Rectal smooth muscle tissue (tissue), 1 donor: ENCODE results near the gene ATP1A3.
A peak's percentile ranks its signal among the peaks of the same experiment; 100 is the strongest.
"Not testable (repeated sequence)": the region's sequence is repeated elsewhere in the genome, so short reads cannot be mapped to it uniquely, and the experiment has no call there.

Experiments used
- H3K27ac ChIP-seq: one replicate; pipeline ENCODE4 v1.7.0; 2013; ENCODE audit warnings: low read depth, low read length, inconsistent platforms
- H3K27me3 ChIP-seq: one replicate; pipeline ENCODE4 v1.7.0; 2013; ENCODE audit warnings: low read length; ENCODE audit not compliant: control insufficient read depth, insufficient read depth
- H3K36me3 ChIP-seq: one replicate; pipeline ENCODE4 v1.7.0; 2013; ENCODE audit warnings: low read length; ENCODE audit not compliant: control insufficient read depth, insufficient read depth
- H3K4me1 ChIP-seq: one replicate; pipeline ENCODE4 v1.7.0; 2013; ENCODE audit warnings: low read length; ENCODE audit not compliant: control insufficient read depth, insufficient read depth
- H3K4me3 ChIP-seq: one replicate; pipeline ENCODE4 v1.7.0; 2013; ENCODE audit warnings: low read length
- H3K9ac ChIP-seq: one replicate; pipeline ENCODE4 v1.7.0; 2013; ENCODE audit warnings: low read length

The ATP1A3 gene

GRCh38 chr19:41945135-41945766 is 48.8 kb downstream of the ATP1A3 start:
- Histone ChIP-seq H3K36me3 (no peaks in the 10 kb centered on the region), H3K27ac (no peak overlapping the region), H3K4me3 (no peak overlapping the region), H3K27me3 (peaks cover 6% of the 10 kb centered on the region), H3K4me1 (no peaks in the 10 kb centered on the region), H3K9ac (no peak overlapping the region)

GRCh38 chr19:41944336-41944735 is 49.7 kb downstream of the ATP1A3 start:
- no peak overlapping the region for H3K4me3 ChIP-seq
- no peaks in the 10 kb centered on the region for H3K4me1 ChIP-seq
- H3K27me3 ChIP-seq, result peaks cover 6% of the 10 kb centered on the region
- no peaks in the 10 kb centered on the region for H3K36me3 ChIP-seq
- H3K27ac ChIP-seq, result no peak overlapping the region
- H3K9ac ChIP-seq, result no peak overlapping the region

- Histone ChIP-seq H3K4me3 (peak overlapping the region; percentile 70), H3K36me3 (no peaks in the 10 kb centered on the region), H3K27ac (no peak overlapping the region), H3K27me3 (peaks cover 6% of the 10 kb centered on the region), H3K9ac (no peak overlapping the region), H3K4me1 (no peaks in the 10 kb centered on the region)
These were observed 52.4 kb downstream of the ATP1A3 start for GRCh38 chr19:41941410-41942202.

DNA sequence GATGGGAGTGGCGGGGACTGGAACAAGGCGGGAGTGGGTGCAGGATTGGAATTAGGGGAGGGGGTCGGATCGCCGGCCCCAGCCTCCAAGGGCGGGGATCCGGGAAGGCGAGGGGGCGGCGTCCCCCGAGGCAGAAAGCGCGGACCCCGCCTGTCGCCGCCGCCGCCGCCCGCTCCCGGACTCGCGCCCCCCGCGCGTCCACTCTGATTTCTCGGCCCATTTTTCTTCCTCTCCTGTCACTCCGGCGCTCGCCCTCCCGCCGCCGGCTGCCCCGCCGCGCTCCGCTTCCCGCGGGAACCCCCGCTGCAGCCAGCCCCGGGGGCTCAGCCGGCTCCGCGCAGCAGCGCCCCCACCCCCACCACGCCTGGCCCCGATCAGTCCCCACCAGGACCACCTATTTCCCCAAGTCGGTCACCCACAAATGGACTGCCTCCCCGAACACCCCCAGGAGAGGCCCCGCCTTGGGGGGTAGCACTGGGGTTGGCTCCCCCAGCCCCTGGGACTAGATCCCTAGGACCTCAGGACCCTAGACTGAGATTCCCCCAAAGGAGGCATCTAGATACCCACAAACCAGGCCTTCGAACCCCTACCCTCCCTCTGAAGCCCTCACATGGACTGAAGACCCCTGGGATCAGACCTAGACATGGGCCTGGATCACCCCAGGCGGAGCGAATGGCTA is 53.2 kb downstream of the ATP1A3 start:
- Histone ChIP-seq H3K4me1 (no peaks in the 10 kb centered on the region), H3K27ac (no peak overlapping the region), H3K36me3 (no peaks in the 10 kb centered on the region), H3K27me3 (peaks cover 6% of the 10 kb centered on the region), H3K4me3 (peak overlapping the region; percentile 70), H3K9ac (no peak overlapping the region)

DNA sequence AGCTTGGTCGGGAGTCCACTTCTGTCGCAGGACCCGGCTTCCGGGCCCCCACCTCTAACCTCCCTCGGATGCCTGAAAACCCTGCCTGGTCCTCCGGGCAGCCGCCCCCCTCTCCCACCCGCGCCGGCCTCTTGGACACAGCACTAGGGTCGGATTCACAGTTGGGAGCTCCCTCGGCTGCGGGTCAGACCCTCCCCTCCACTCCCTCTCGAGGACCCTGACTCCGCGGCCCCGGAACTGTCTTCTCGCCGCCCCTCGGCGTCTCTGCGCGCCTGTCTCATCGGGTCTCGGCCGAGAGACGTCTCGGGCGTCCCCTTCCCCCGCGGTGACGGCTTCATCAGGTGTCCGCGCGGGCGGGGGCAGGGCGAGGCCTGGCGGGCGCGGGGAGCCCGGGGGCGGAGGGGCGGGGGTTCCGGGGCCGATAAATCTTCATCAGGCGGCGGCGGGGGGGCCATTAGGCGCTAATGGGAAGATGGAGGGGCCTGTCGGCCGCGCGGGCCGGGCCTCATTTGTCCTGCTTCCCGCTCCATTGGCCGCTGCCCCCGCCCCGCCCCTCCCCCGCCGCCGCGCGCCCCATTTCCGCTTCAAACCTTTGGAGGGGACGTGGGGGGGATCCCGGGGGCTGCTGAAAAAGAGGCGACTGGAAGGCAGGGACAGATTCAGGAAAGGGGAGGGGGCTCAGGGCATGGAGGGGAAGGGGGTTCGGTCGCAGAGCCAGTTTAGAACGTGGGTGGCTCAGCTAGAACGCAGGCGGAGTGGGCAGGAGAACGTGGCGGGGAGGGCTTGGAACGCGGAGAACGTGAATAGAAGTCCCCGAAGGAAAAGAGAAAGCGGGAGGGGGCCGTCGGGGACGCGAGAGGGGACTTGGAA is 53.9 kb downstream of the ATP1A3 start:
- Histone ChIP-seq H3K27ac (no peak overlapping the region), H3K27me3 (peaks cover 6% of the 10 kb centered on the region), H3K4me1 (no peaks in the 10 kb centered on the region), H3K4me3 (peak overlapping the region; percentile 70), H3K36me3 (no peaks in the 10 kb centered on the region), H3K9ac (no peak overlapping the region)

DNA sequence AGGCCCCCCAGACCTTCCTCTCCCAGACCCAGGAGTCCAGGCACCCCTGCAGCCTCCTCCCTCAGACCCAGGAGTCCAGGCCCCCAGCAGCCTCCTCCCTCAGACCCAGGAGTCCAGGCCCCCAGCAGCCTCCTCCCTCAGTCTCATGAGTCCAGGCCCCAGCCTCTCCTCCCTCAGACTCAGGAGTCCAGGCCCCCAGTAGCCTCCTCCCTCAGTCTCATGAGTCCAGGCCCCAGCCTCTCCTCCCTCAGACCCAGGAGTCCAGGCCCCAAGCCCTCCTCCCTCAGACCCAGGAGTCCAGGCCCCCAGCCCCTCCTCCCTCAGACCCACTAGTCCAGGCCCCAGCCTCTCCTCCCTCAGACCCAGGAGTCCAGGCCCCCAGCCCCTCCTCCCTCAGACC is 54.8 kb downstream of the ATP1A3 start:
- not testable (repeated sequence) for H3K36me3 ChIP-seq, H3K4me1 ChIP-seq, H3K27me3 ChIP-seq, H3K4me3 ChIP-seq, H3K9ac ChIP-seq, H3K27ac ChIP-seq

GRCh38 chr19:41937525-41938468 is 56.2 kb downstream of the ATP1A3 start:
- H3K27ac ChIP-seq, result no peak overlapping the region
- H3K36me3 ChIP-seq, result no peaks in the 10 kb centered on the region
- H3K4me1 ChIP-seq, result no peaks in the 10 kb centered on the region
- peaks cover 9% of the 10 kb centered on the region for H3K27me3 ChIP-seq
- no peak overlapping the region for H3K4me3 ChIP-seq
- no peak overlapping the region for H3K9ac ChIP-seq

DNA sequence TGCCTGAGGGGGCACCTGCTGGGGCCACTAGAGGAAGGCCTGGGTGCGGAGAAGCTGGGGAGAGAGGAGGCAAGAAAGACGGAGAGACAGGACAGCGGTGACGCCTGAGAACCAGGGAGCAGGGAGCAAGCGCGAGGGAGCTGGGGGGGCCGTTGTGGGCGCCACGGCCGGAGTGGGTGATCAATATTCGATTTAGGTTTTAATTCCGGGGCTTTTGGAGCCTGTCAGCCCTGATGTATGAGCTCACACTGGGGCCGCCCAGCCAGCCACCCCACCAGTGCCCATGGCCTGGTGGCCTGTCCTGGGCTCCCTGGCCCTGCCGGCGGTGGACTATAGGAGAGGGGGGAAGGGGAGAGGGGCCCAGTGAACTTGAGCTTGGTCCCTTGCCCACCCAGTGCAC is 57.1 kb downstream of the ATP1A3 start:
- no peaks in the 10 kb centered on the region for H3K4me1 ChIP-seq
- H3K27ac ChIP-seq, result no peak overlapping the region
- no peak overlapping the region for H3K9ac ChIP-seq
- no peaks in the 10 kb centered on the region for H3K36me3 ChIP-seq
- H3K27me3 ChIP-seq, result peaks cover 13% of the 10 kb centered on the region
- no peak overlapping the region for H3K4me3 ChIP-seq

GRCh38 chr19:41936416-41936850 is 57.6 kb downstream of the ATP1A3 start:
- no peak overlapping the region for H3K9ac ChIP-seq
- H3K36me3 ChIP-seq, result no peaks in the 10 kb centered on the region
- H3K27ac ChIP-seq, result no peak overlapping the region
- peaks cover 13% of the 10 kb centered on the region for H3K27me3 ChIP-seq
- H3K4me3 ChIP-seq, result no peak overlapping the region
- H3K4me1 ChIP-seq, result no peaks in the 10 kb centered on the region

- H3K27me3 ChIP-seq, result peaks cover 12% of the 10 kb centered on the region
- H3K36me3 ChIP-seq, result no peaks in the 10 kb centered on the region
- no peak overlapping the region for H3K9ac ChIP-seq
- H3K4me3 ChIP-seq, result no peak overlapping the region
- no peak overlapping the region for H3K27ac ChIP-seq
- H3K4me1 ChIP-seq, result no peaks in the 10 kb centered on the region
These were observed 58.1 kb downstream of the ATP1A3 start for GRCh38 chr19:41935760-41936415.

GRCh38 chr19:41934849-41935374 is 59.1 kb downstream of the ATP1A3 start:
- peaks cover 16% of the 10 kb centered on the region for H3K27me3 ChIP-seq
- H3K9ac ChIP-seq, result no peak overlapping the region
- H3K27ac ChIP-seq, result no peak overlapping the region
- H3K36me3 ChIP-seq, result no peaks in the 10 kb centered on the region
- H3K4me3 ChIP-seq, result no peak overlapping the region
- no peaks in the 10 kb centered on the region for H3K4me1 ChIP-seq
